Endothelial cell of umbilical vein (primary cell): ENCODE data around the gene ETV7.

Experiments used
- CTCF ChIP-seq, 2 donors: IDR thresholded peaks; 1 replicate in 1 of 2; 2 replicates in 1 of 2; pipeline ENCODE4 v1.5.1; 2011; ENCODE audit warnings: low read length in 2 of 2, mild to moderate bottlenecking in 2 of 2, moderate library complexity in 2 of 2, control low read depth in 1 of 2, inconsistent platforms in 1 of 2, low read depth in 1 of 2; ENCODE audit not compliant: insufficient read depth in 1 of 2; ENCODE audit errors: extremely low read depth in 1 of 2
- JUN ChIP-seq: IDR thresholded peaks from 2 replicates; pipeline ENCODE4 v1.6.1; 2011; ENCODE audit warnings: borderline replicate concordance, low read depth; ENCODE audit not compliant: insufficient read length, insufficient read depth

- TF ChIP-seq CTCF (IDR thresholded peaks at IDR 0.05; ENCODE audit: extremely low read depth in 1 of 2, insufficient read depth in 1 of 2, low read depth in 1 of 2, low read length in 2 of 2) (no peak), JUN (no peak)
These were observed 49.0 kb upstream of the ETV7 start for GRCh38 chr6:36436466-36436865.
